GM23338 (cell line): ENCODE measurements around the gene ADGRG6.

ENCODE experiments used
- CREB1 ChIP-seq: fragments of 250-450 bp; sonication (Bioruptor Pico); IDR thresholded peaks from 2 replicates; pipeline ENCODE4 v1.5.0; 2020; ENCODE audit warnings: low read depth, mild to moderate bottlenecking, moderate library complexity
- CTCF ChIP-seq, 2 experiments: fragments of 200-600 bp in 1 of 2; sonication (generic) in 1 of 2; conservative IDR thresholded peaks; 2 replicates each; pipeline versions ENCODE4 v1.5.1 to v1.6.1; 2016 to 2017; ENCODE audit warnings: antibody characterized with exemption in 2 of 2, low read depth in 2 of 2, mild to moderate bottlenecking in 2 of 2, moderate library complexity in 1 of 2
- ETS1 ChIP-seq: IDR thresholded peaks from 2 replicates; pipeline ENCODE4 v1.6.1; 2016; ENCODE audit warnings: antibody characterized with exemption
- EZH2 ChIP-seq: fragments of 200-600 bp; sonication (generic); IDR thresholded peaks from one replicate; pipeline ENCODE4 v1.8.0; 2017; ENCODE audit warnings: antibody characterized with exemption, mild to moderate bottlenecking, low read depth; ENCODE audit not compliant: unreplicated experiment
- EZH2phosphoT487 ChIP-seq: fragments of 200-600 bp; sonication (generic); IDR thresholded peaks from one replicate; pipeline ENCODE4 v1.8.1; 2018; ENCODE audit warnings: antibody characterized with exemption; ENCODE audit not compliant: unreplicated experiment
- JUNB ChIP-seq: IDR thresholded peaks from one replicate; pipeline ENCODE4 v1.6.1; 2016; ENCODE audit warnings: antibody characterized with exemption; ENCODE audit not compliant: unreplicated experiment
- NANOG ChIP-seq: IDR thresholded peaks from 2 replicates; pipeline ENCODE4 v1.6.1; 2016; ENCODE audit warnings: antibody characterized with exemption, borderline replicate concordance
- POLR2AphosphoS5 ChIP-seq: IDR thresholded peaks from 2 replicates; pipeline ENCODE4 v1.6.1; 2016; ENCODE audit warnings: antibody characterized with exemption, low read depth
- REST ChIP-seq: IDR thresholded peaks from one replicate; pipeline ENCODE4 v1.6.1; 2018; ENCODE audit warnings: antibody characterized with exemption; ENCODE audit not compliant: unreplicated experiment
- STAT1 ChIP-seq: IDR thresholded peaks from one replicate; pipeline ENCODE4 v1.6.1; 2016; ENCODE audit warnings: antibody characterized with exemption; ENCODE audit not compliant: unreplicated experiment
- ZNF114 ChIP-seq: fragments of 250-450 bp; sonication (Bioruptor Pico); IDR thresholded peaks from 2 replicates; pipeline ENCODE4 v1.5.0; 2020; ENCODE audit warnings: mild to moderate bottlenecking, moderate library complexity

- TF ChIP-seq EZH2phosphoT487 = no peak
- no peak for TF ChIP-seq CTCF (conservative IDR thresholded peaks at IDR 0.05; ENCODE audit: low read depth in 2 of 2)
- no peak for TF ChIP-seq CREB1 (CRISPR knock-in tag)
- TF ChIP-seq ETS1 = no peak
- no peak for TF ChIP-seq EZH2
- TF ChIP-seq NANOG = no peak
- TF ChIP-seq POLR2AphosphoS5 = no peak
- TF ChIP-seq REST = no peak
- TF ChIP-seq JUNB = no peak
- no peak for TF ChIP-seq STAT1
- TF ChIP-seq ZNF114 (CRISPR knock-in tag) = no peak
Observed at GRCh38 chr6:142380626-142381025, 78.8 kb downstream of the ADGRG6 start.
